Glomerular endothelial cell (primary cell): Measurements from ENCODE around the gene LEMD2. TPM values are rescaled to one million over a fixed set of nuclear protein-coding genes. Genes with fewer than 3 reads are reported as not detected.

Experiments used
- DNase-seq: peaks from one replicate; pipeline ENCODE4 v3.0.0-alpha.2; 2011; ENCODE audit warnings: low read depth, low spot score; ENCODE audit errors: extremely low read depth
- total RNA-seq: library from RNA; depleted of rRNA; stranded (reverse); fragments of >200 nt; gene quantifications from 2 replicates; pipeline ENCODE4 v1.2.3, GENCODE V29; 2015

The LEMD2 gene
- total RNA-seq, 1 donor from 2014 or later, result 69.3 TPM

DNA sequence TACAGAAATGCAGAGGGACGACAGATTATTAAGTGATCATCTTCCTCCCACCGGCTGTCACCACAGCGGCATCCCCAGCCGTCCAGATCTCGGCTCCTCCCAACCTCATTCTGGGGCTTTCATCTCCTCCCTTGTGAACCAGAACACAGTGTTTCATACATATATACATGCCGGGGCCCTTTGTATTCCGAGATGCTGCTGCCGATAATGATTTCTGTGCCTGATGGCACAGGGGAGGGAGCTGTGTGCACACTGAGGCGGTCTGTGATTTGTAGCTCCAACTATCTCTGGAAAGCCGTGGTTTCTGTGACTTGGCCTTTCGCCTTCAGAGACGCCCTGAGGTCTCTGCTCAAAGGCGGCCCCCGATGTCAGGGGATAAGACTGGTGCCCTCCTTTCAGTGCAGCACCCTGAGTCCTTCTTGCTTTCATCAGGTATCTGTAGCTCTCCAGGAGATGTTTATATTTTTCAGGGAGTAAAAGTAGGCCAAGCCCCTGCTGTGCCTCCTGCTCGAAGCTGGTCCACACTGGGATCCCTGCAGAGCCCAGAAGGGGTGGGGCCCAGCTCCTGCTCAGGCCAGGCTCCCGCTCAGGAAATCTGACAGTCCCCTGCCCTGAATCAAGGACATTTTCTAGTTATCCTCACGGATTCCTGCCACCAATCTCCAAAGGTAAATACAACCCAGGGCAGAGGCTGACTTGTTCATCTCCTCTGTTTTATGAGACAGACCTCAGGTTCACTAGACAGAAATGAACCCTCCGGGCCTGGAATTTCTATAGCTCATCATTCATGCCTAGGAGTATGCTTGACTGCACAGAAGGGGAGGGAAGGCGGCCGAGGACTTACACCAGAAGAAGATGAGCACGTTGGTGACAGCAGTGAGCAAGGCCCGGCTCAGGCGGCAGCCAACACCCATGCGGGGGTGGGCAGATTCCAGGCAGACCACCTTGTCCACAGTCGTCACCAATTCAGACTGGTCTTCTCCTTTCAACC is 11.2 kb downstream of the LEMD2 start:
- no peak for DNase-seq

DNA sequence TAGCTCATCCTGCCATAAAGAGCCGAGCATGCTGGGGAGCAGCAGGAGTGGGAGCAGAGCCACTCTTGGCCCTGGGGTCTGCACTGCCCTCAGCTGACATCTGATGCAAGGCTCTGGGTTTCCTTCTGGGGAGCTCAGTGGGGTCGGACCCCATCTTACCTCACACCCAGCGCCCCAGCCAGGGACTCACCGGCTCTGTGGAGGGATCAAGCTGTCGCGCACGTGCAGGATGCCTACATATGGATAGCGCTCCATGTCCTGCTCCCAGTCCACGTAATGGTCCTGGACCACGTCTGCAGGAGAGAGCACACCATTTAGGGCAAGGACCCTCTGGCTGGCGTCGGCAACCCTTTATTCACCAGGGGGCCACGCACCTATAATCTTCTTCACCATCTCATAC is 12.2 kb downstream of the LEMD2 start:
- no peak for DNase-seq

DNA sequence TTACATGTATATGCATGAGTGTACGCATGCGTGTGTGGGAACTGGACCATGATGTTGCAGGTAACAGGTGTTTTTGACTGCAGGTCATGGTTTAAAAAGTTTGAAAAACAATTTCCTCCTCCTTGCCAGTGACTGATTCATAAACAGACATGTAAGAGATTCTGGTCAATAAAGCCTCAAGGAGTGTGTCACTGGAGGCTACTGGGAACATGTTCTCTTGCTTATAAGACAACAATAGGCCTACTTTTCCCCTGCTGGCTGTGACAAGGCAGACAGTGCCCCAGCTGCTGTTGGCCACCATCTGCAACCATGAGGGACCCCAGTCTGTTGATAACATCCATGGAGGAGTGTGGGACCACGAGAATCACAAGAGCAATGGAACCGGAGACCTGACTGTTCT is 12.7 kb downstream of the LEMD2 start:
- DNase-seq, result no peak

DNA sequence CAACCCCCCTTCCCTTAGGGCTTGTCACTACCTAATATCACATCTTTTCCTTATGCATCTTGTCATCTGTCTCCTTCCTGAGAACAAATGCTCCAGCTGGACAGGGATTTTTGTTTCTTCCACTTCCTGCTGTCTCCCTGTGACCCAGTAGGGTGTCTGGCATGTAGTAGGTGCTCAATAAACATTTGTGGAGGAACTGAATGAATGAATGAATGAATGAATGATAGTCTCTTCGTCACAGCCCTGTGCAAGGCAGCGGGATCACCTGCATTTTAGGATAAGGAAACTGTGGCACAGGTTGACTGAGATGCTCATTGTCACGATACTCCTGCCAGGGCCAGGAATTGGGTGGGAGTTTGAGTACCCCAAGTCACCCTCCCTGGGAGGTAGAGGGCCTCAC is 14.2 kb downstream of the LEMD2 start:
- no peak for DNase-seq

DNA sequence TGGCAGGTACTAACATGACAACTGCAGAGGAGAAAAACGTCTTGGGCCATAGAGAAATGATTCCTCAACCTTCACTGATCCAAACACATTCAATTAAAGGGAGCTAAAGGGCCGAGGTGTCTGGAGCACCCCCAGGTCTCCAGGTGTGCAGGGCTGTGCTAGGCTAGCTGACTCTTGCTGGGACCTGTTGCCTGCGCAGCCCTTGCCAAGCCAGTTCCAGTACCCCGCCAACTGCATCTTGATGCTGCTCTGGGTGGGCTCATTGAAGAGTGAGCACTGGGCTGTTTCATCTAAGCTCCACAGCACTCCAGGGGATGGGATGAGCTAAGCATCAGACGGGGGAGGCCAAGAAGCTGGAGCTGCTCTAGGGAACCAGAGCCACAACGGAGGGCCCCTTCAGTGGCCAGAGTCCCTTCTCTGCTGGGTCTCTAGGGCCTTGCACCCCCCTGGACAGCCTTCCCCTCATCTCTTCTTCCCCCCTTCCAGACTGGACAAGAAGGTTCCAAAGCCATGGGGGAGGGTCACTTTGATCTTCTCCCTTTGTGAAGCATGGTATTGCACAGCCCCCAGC is 15.9 kb downstream of the LEMD2 start:
- DNase-seq, result no peak

DNA sequence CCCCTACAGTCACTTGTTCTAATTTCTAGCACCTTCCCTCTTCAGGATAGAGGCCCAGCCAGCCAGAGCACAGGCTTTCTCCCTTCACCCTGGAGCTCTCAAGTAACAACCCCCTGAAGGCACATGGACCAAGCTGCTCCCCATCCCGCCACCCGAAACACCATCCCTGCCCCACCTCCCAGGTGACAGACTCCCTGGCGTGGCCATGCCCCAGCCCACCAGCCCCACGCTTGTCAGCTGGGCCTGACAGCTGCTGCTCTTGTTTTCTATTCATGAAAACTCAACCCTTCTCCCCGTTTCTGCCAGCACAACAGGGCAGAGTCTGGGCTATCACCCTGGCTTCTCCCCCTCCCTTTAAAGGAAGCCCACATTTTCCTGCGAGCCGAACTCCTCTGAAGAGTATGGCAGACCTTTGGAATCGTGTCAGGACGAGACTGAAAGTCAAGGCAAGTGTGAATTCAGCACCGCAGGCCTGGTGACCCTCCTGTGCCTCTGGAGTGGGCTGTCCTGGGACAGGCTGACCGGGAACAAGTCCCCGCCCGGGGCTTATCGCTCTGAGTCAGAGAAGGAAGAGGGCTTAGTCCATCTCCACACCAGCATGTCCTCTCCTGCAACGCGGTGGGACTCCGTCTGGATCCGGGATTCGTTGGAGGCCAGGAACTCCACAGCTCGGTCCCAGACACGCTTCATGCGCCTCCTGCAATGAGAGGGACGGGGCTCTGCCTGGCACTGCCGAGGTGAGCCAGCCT is 16.7 kb downstream of the LEMD2 start:
- no peak for DNase-seq

DNA sequence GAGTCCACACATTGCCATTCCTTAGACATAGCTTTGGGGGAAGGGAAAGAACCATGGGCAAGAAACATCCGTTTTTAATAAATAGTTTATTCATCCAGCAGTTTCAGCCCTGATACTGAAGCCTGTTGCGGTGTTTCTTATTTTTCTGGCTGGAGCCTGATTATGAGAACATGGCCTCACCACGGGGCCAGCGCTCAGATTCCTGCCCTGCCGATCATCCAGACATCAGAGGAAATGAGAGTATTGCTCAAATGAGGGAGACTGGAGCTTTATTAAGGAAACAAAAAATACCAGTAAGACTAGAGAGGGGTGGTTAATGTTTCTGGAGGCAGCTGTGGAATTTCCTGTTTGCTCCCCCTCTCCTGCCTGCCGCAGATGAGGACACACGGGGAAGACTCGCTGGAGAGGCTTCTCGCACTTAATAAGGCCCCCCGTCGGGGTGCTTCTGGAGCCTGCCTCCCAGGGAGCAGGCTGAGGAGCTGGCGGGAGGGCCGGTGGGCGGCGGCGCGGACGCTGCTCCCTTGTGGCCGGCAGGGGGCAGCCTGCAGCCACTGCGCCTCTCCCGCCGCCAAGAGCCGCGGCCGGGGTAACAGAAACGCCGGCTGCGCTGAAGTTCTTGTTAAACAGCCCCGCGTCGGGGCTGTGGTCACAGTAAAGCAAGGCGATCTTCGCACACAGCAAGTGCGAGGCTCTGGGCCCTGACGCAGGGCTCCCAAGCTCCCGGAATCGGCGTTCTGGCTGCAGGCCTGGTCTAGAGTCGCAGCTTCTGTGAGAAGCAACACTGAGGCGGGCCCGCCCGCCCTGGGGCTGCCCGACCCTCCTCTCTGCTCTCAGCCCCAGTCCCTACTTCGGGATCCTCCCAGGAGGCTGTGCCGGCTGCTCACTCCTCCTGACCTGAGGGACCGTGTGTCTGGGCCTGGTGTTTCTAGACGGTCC is 17.5 kb downstream of the LEMD2 start:
- DNase-seq, result no peak

DNA sequence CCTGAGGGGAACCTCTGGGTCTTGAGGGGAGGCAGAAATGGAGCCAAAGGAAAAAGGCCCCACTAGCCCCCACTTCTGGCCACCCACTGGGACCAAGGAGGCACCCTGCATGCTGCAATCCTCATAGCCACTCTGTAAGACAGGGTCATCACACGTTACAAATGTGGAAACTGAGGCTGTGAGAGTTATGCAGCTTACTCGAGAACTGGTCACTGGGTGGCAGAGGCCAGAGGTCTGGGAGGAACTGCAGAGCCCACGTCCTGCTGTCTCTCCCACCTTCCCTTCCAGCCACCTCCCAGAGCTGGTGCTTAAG is 18.1 kb downstream of the LEMD2 start:
- no peak for DNase-seq

DNA sequence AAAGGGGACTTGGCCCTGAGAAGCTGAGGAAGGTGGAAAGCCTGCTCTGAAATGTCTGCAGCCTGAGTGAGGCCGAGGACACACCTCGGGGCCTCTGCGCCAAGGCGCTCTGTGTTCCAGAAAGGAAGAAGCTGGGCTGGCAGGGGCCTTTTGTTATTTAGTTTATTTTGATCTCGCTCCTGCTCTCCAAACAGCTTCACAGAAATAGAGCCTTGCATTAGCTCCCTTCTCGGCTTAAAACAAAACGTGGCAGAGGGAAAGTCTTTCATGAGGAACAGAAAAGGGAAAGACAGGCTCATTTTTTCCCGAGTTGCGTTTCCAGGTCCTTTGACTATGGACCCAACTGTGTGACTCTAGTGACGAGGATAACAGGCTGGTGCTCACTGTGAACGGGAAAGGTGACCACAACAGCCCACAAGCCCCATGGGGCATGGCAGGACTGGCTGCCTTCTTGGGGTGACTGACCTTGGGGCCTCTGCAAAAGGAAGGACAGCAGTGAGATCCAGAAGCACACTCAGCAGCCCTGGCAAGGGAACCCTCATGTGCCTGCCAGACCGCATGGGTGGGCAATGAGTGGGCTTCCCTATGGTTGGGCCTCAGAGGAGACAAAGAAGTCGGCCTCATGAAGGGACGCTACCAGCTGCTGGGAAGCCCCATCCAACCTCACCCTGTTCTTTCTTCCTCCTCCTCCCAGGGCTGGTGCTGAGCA is 18.7 kb downstream of the LEMD2 start:
- DNase-seq, result no peak

DNA sequence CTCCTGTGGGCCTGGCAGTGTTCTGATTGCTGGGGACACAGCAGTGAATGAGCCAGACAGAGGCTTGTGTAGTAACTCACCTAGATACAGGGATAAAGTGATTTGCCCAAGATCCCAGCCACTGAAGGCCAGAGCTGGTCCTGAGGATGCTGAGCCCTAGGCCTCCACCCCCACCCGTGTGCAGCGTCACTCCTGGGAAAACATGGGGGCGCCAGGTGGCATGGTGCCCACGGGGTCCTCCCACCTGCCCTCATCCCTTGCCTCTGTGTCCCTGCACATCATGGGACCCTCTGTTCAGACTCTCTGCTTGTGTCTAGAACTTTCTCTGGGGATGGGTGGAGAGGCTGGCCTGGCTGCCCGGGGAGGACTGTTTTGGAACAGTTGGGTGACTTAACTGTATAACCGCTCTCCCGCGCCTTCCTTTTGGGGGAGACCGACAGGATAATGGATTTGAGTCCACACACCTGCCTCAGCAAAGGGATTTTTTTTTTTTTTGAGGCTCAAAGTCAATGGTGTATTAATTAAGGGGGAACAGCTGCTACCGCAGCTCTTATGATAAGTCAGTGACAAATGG is 19.6 kb downstream of the LEMD2 start:
- no peak for DNase-seq

DNA sequence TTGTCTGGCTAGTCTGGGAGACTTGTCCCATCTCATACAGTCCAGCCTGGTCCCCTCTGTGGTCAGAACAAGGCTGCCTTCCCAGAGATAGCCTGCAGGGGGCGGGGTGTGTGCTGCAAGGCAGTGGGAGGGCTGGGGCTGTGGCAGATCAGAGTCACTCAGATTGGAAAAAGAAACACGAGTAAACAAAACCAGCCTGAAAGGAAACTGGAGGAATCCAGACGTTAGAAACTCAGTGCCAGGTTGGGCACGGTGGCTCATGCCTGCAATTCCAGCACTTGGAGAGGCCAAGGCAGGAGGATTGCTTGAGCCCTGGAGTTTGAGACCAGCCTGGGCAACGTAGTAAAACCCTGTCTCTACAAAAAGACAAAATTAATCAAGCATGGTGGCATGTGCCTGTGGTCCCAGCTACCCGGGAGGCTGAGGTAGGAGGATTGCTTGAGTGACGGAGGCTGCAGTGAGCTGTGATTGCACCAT is 20.2 kb downstream of the LEMD2 start:
- DNase-seq, result peak; percentile 54

DNA sequence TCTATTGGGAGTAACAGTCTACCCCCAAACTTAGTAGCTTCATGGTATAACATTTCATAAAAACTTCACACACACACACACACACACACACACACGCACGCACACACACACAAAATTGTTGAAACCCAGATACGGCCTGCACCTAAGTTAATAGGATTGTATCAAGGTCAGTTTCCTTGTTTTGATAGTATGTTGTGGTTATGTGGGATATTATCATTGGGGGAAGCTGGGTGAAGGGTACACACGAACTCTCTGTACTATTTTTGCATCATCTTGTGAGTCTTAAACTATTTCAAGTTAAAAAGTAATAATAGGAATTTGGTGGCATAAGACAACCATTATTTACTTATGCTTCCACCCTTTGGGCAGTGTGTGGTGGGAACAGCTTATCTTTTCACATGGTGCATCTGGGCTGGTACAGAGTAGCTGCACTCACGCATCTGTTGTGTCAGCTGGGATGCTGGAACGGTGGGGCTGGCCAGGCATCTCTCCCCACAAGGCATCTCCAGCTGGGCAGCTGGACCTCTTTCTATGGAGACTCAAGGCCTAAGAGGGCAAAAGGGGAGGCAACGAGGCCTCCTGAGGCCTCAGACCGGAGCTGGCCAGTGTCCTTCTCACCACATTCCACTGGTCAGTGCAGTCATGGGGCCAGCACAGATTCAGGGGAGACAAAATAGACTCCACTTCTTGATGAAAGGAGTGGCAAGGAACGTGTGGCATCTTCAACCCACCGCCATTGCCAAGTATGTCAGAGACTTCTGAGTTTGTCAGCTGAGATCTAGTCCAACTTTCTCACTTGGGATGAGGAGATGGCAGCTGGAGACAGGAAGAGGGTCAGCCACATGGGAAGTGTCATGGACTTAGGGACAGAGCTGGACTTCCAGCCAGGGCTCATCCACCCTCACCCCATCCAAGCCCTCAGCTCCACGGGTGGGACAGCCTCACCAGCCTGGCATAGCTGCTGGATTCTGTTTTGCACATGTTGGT is 21.7 kb downstream of the LEMD2 start:
- no peak for DNase-seq

DNA sequence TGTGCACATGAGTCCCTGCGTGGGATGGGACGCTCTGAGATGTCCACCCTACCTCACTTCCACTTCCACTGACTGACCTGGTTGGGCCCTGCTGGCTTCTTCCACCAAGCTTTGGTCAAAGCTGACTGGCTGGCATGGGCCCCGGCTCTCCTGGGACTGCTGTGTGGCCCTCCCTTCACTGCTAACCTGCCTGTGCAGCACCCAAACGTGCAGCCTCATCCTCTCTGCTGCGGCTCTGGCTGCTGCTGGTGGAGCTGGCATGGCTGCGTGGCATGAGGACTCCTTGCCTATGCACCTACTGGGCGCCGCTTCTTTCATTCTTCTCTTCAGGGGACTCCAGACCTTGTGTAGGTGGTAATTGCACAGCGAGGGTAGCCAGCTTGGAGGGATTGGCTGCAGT is 23.6 kb downstream of the LEMD2 start:
- DNase-seq, result no peak

DNA sequence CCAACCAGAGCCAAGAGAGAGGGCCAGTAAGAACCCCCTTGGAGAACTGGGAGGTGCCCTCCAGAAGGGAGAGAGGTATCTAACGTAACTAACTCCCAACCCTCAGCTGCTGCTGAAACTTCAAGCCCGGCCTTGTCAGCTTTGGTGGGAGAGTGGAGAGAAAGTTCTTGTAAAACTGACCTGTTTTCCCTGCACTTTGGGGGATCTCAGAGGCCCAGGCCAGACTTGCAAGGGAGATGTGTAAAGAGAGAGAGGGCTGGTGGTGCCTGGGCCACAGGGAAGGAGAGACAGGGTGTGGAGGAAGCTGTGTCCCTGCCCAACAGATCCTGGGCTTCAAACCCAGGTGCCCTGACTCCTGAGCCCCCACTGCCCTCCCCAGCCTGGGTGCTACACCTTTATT is 24.9 kb downstream of the LEMD2 start:
- DNase-seq, result no peak

DNA sequence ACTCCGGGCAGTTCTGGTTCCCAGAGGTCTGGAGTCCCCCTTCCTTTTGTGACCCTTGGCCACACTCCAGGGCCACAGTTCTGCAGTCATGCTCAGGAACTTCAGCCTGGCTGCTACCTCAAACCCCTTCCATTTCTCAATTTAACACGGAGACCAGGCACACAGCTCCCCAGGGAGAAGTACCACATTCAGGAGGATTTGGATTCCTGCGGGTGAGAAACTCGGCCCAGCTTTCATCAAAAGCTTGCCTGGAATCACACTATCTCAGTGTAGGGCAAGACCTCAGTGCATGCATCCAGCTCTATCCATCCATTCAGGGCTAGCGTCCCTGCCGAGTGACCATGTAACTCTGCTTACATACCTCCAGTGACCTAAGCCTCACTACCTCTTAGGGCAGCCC is 25.4 kb downstream of the LEMD2 start:
- no peak for DNase-seq

DNA sequence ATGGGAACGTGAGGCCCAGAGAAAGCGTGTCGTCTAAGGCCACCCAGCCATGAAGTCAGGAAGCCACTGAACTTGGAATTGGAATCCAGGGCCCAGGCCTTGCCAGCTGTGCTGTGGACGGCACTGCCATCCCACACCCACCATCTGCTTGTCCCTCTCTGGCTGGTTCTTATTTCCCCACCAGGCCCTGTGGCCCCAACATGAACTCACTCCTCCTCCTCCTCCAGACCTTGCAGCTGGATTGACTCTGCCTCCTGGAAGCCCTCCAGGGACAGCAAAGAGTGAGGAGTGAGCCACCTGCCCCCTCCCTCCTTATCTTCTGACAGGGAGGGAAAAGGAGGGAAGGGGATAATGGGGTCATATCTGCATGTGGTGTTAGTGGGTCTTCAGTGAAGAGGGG is 26.2 kb downstream of the LEMD2 start:
- no peak for DNase-seq

DNA sequence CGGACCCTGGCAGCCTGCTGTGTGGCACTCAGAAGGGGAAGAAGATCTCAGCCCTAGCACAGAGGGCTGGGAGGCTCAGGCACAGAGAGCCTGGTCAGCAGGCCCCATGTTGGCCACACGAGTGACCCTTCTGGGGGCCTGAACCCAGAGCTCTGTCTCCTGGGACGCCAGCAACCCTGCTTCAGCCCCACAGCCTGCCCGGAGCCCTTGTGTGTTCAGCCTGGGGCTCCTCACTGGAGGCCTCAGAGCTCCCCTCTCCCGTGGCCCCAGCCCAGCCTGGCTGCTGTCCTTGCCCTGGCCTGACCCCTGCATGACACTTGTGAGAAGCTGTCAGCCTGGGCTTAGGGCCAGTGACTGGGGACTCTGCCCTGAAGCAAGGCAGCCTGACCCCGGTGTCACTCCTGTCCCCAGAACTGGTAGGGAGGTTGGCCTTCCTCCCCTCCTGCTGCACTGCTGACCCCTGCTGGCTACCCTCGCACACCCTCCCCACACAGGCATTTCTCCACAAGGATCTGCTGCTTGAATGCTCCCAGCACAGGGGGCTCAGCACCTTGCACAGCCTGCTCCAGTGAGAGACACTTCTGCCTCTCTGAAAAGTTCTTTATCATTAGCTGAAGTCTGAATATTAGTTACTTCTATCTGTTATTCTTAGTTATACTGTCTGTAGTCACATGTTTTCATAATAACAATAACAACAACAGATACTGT is 26.9 kb downstream of the LEMD2 start:
- no peak for DNase-seq

DNA sequence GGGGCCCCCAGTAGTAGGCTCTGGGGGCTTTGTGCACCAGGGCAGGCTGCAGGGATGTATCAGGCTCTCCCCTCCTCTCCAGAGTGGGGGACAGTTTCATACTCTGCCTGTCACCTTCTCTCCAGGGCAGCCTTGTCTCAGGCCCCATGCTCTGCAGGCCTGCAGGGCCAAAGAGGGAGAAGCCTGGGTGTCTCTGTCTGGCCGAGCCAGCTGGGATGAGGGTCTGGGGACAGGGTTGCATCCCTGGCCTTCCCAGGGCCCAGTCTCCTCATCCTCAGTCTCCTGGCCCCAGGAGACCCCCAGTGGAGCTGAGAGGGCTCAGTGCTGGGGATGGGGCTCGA is 27.4 kb downstream of the LEMD2 start:
- no peak for DNase-seq
